Measurements from ENCODE around the gene SLC39A5.

GRCh38 chr12:56189099-56189917 lies 40.5 kb upstream of the SLC39A5 start, which contains the start of gene SMARCC2:
- TF ChIP-seq FOXP2 (optimal IDR thresholded peaks at IDR 0.05; ENCODE audit: control extremely low read depth, extremely low read length, insufficient read depth) = no peak
- no peak for TF ChIP-seq EZH2 (IDR thresholded peaks at IDR 0.05)
